Measurements from ENCODE around the gene DUSP22.

The DUSP22 gene

GRCh38 chr6:381742-382461 lies 89.6 kb downstream of the DUSP22 start:
- DNase-seq, result no peak

GRCh38 chr6:382883-383810 lies 90.9 kb downstream of the DUSP22 start:
- DNase-seq, result no peak

GRCh38 chr6:383856-384255 lies 91.6 kb downstream of the DUSP22 start:
- DNase-seq, result no peak

- DNase-seq, result no peak
These were observed 92.6 kb downstream of the DUSP22 start for GRCh38 chr6:384898-385297.

GRCh38 chr6:385614-386013 lies 93.3 kb downstream of the DUSP22 start:
- DNase-seq, result no peak

GRCh38 chr6:386688-387266 lies 94.5 kb downstream of the DUSP22 start:
- DNase-seq, result no peak

GRCh38 chr6:387293-387741 lies 95.0 kb downstream of the DUSP22 start:
- DNase-seq, result no peak

- DNase-seq, result no peak
These were observed 96.1 kb downstream of the DUSP22 start for GRCh38 chr6:388202-388903.

- DNase-seq, result no peak
These were observed 96.9 kb downstream of the DUSP22 start for GRCh38 chr6:389143-389542.

GRCh38 chr6:389622-390021 lies 97.3 kb downstream of the DUSP22 start:
- no peak for DNase-seq

- DNase-seq, result no peak
These were observed 98.7 kb downstream of the DUSP22 start for GRCh38 chr6:390914-391558.

- peak; percentile 50 for DNase-seq
These were observed 99.5 kb downstream of the DUSP22 start, which contains the start of gene IRF4 for GRCh38 chr6:391559-392440. TSS of gene IRF4 (plus strand) at chr6:391752. CDS start at chr6:393153, 1,401 bp downstream.

- DNase-seq, result no peak
These were observed 100.4 kb downstream of the DUSP22 start for GRCh38 chr6:392441-393390.

GRCh38 chr6:393391-394221 lies 101.3 kb downstream of the DUSP22 start:
- no peak for DNase-seq

GRCh38 chr6:394641-395289 lies 102.5 kb downstream of the DUSP22 start:
- no peak for DNase-seq

GRCh38 chr6:395432-396125 lies 103.3 kb downstream of the DUSP22 start:
- DNase-seq, result no peak

GRCh38 chr6:396126-396520 lies 103.8 kb downstream of the DUSP22 start:
- no peak for DNase-seq

GRCh38 chr6:397056-397455 lies 104.8 kb downstream of the DUSP22 start:
- DNase-seq, result no peak
